PC-3 (cell line): ENCODE data around the gene RORB. TPM values are rescaled to one million over a fixed set of nuclear protein-coding genes. Genes with fewer than 3 reads are reported as not detected.

ENCODE experiments used
- ATAC-seq: fragments of 200-7000 bp; cut with Tn5 transposase; 2 replicates; pipeline ENCODE4 v1.9.1; 2020; ENCODE audit warnings: mild to moderate bottlenecking, moderate library complexity
- BruUV-seq: library from RNA; stranded (reverse); fragments of 400-500 nt; replicated peaks from 2 replicates; lab custom pipeline; 2021; lab: Mats Ljungman, UMichigan
- CTCF ChIA-PET: fragments of 300-600 bp; sonication (Branson Sonifier 250); formaldehyde crosslinking; loops from one replicate; lab custom pipeline; 2022; ENCODE audit warnings: antibody characterized with exemption; lab: Charles Lee
- POLR2A ChIA-PET: fragments of 300-600 bp; sonication (Branson Sonifier 250); formaldehyde crosslinking; loops from one replicate; lab custom pipeline; 2022; ENCODE audit warnings: antibody characterized with exemption; ENCODE audit not compliant: unreplicated experiment; lab: Charles Lee
- DNase-seq: peaks from one replicate; pipeline ENCODE4 v3.0.0-alpha.2; 2015
- H2AFZ ChIP-seq: fragments of 300-600 bp; sonication (generic); 2 replicates; pipeline ENCODE4 v1.6.0; 2016; ENCODE audit warnings: antibody characterized with exemption, low read length
- H3F3A ChIP-seq: fragments of 300-600 bp; sonication (generic); one replicate; pipeline ENCODE4 v1.6.0; 2017; ENCODE audit warnings: antibody characterized with exemption, low read length, control low read depth, mild to moderate bottlenecking; ENCODE audit not compliant: unreplicated experiment
- H3K27ac ChIP-seq: fragments of 300-600 bp; sonication (generic); 2 replicates; pipeline ENCODE4 v1.5.1; 2016; ENCODE audit warnings: mild to moderate bottlenecking, low read length
- H3K27me3 ChIP-seq: fragments of 300-600 bp; sonication (generic); 2 replicates; pipeline ENCODE4 v1.6.1; 2016; ENCODE audit warnings: low read length, mixed read lengths
- H3K36me3 ChIP-seq: fragments of 300-600 bp; sonication (generic); 2 replicates; pipeline ENCODE4 v1.6.1; 2016; ENCODE audit warnings: low read depth, mixed run types, low read length, mixed read lengths
- H3K4me1 ChIP-seq: fragments of 300-600 bp; sonication (generic); 2 replicates; pipeline ENCODE4 v1.5.1; 2016; ENCODE audit warnings: low read length; ENCODE audit not compliant: insufficient read depth
- H3K4me2 ChIP-seq: fragments of 300-600 bp; sonication (generic); 2 replicates; pipeline ENCODE4 v1.6.0; 2016; ENCODE audit warnings: low read length
- H3K4me3 ChIP-seq: fragments of 300-600 bp; sonication (generic); 2 replicates; pipeline ENCODE4 v1.5.1; 2016; ENCODE audit warnings: mild to moderate bottlenecking, low read length, mixed read lengths
- H3K79me2 ChIP-seq: fragments of 300-600 bp; sonication (generic); 2 replicates; pipeline ENCODE4 v1.6.1; 2017; ENCODE audit warnings: low read length, mixed read lengths
- H3K9ac ChIP-seq: fragments of 300-600 bp; sonication (generic); 2 replicates; pipeline ENCODE4 v1.6.0; 2016; ENCODE audit warnings: mild to moderate bottlenecking, low read length
- H3K9me2 ChIP-seq: fragments of 300-600 bp; sonication (generic); replicated peaks from 2 replicates; pipeline ENCODE4 v1.6.1; 2016; ENCODE audit warnings: mixed run types, low read length, mixed read lengths
- H3K9me3 ChIP-seq: fragments of 300-600 bp; sonication (generic); 2 replicates; pipeline ENCODE4 v1.6.1; 2016; ENCODE audit warnings: low read length, mixed read lengths
- H4K20me1 ChIP-seq: fragments of 300-600 bp; sonication (generic); 2 replicates; pipeline ENCODE4 v1.6.1; 2016; ENCODE audit warnings: low read length, mixed read lengths
- EZH2 ChIP-seq: fragments of 300-600 bp; sonication (generic); IDR thresholded peaks from one replicate; pipeline ENCODE4 v1.6.1; 2017; ENCODE audit warnings: antibody characterized with exemption, mild to moderate bottlenecking, low read length; ENCODE audit not compliant: unreplicated experiment
- EZH2phosphoT487 ChIP-seq: fragments of 300-600 bp; sonication (generic); IDR thresholded peaks from 2 replicates; pipeline ENCODE4 v1.6.1; 2018; ENCODE audit warnings: mild to moderate bottlenecking, antibody characterized with exemption, low read length, borderline replicate concordance
- intact Hi-C: fragments of 100-400 bp; cut with micrococcal nuclease; formaldehyde crosslinking; loops from 2 replicates; pipeline ENCODE4 v1.9.0; 2023
- total RNA-seq: library from RNA; depleted of rRNA; stranded (reverse); fragments of >200 nt; gene quantifications from 2 replicates; pipeline ENCODE4 v1.2.3, GENCODE V29; 2014
- TF ChIP-seq, protein P1 (sequence below): fragments of 300-600 bp; sonication (generic); conservative IDR thresholded peaks from 2 replicates; pipeline ENCODE4 v1.5.1; 2017; ENCODE audit warnings: antibody characterized with exemption, low read depth, mild to moderate bottlenecking, low read length

RORB gene
- total RNA-seq, 1 experiment from 2014 or later, result not detected

DNA sequence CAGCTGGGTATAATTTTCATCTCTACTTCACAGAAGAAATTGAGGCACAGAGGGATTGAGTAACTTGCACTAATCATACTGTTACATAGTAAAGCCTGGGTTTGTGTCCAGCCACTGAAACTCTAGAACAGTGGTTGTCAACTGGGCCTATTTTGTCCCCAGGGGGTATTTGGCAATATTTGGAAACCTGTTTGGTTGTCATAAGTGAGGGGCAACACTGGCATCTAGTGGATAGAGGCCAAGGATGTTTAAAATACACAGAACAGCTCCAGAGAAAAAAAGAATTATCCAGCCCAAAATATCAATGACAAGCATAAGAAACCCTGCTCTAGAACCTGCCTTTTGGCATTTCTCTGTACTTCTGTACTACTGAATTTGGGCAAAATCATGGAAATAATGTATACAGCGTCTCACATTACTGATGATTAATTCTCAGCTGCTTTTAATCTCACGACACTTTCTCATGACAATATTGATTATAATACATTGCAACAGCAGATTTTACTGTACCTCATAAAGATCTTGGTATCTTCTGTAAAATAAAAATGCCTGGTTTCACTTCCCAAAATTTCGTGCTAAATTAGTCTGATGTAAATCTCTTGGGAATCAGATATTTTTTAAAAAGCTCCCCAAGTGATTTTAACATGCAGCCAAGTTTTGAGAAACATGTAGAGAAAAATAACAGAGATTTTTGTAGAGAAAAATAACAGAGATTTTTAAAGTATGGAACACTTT, 112.7 kb downstream of the RORB start:
- no peak for TF ChIP-seq EZH2phosphoT487
- no peak for TF ChIP-seq EZH2
- no peaks in the 10 kb centered on the region for H3K4me1 ChIP-seq
- no peak overlapping the region for H2AFZ ChIP-seq
- H3K27ac ChIP-seq, result no peak overlapping the region
- ChIA-PET POLR2A (no interaction called here), CTCF (no interaction called here)
- no TSS peak for BruUV-seq
- no peaks in the 10 kb centered on the region for H3K9me3 ChIP-seq
- H3K36me3 ChIP-seq, result no peaks in the 10 kb centered on the region
- intact Hi-C loops, result no loop called here
- no peaks in the 10 kb centered on the region for H4K20me1 ChIP-seq
- H3K4me3 ChIP-seq, result no peak overlapping the region
- H3K9me2 ChIP-seq, result no peaks in the 10 kb centered on the region
- no peak for ATAC-seq
- peak; percentile 3 for DNase-seq
- H3K9ac ChIP-seq, result no peak overlapping the region
- peaks cover 6% of the 10 kb centered on the region; the same call in 1 of the 2 replicates for H3K27me3 ChIP-seq
- H3K4me2 ChIP-seq, result no peak overlapping the region
- no peaks in the 10 kb centered on the region for H3K79me2 ChIP-seq
- no peaks in the 10 kb centered on the region for H3F3A ChIP-seq

DNA sequence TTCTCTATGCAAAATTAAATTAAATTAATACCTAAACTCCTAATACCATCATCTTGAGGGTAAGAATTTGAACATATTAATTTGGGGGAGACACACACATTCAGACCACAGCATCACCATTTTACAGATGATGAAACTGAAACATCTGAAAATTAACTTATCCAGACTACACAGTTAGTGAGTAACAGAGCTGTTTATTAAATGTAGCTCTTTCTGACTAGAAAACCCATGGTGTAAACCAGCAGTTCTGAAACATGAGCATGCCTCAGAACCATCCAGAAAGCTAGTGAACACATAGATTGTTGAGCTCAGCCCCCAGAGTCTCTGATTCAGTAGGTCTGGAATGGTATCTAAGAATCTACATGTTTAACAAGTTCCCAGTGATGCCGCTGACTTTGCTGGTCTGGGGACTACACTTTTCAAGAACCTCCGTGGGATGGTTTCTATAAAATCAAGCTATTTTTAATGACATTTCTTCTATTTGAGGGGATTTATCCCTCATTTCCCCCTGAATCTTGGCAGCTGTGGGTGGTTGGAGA, 113.5 kb downstream of the RORB start:
- no peak overlapping the region for H3K4me2 ChIP-seq
- no peaks in the 10 kb centered on the region for H3F3A ChIP-seq
- no peak for TF ChIP-seq EZH2
- TF ChIP-seq EZH2phosphoT487, result no peak
- TF ChIP-seq, protein P1, sequence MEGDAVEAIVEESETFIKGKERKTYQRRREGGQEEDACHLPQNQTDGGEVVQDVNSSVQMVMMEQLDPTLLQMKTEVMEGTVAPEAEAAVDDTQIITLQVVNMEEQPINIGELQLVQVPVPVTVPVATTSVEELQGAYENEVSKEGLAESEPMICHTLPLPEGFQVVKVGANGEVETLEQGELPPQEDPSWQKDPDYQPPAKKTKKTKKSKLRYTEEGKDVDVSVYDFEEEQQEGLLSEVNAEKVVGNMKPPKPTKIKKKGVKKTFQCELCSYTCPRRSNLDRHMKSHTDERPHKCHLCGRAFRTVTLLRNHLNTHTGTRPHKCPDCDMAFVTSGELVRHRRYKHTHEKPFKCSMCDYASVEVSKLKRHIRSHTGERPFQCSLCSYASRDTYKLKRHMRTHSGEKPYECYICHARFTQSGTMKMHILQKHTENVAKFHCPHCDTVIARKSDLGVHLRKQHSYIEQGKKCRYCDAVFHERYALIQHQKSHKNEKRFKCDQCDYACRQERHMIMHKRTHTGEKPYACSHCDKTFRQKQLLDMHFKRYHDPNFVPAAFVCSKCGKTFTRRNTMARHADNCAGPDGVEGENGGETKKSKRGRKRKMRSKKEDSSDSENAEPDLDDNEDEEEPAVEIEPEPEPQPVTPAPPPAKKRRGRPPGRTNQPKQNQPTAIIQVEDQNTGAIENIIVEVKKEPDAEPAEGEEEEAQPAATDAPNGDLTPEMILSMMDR, result no peak
- H3K4me3 ChIP-seq, result no peak overlapping the region
- H3K9me3 ChIP-seq, result no peaks in the 10 kb centered on the region
- no peak overlapping the region for H2AFZ ChIP-seq
- H3K9me2 ChIP-seq, result no peaks in the 10 kb centered on the region
- H3K4me1 ChIP-seq, result no peaks in the 10 kb centered on the region
- intact Hi-C loops, result no loop called here
- peaks cover 6% of the 10 kb centered on the region; the same call in 1 of the 2 replicates for H3K27me3 ChIP-seq
- no peaks in the 10 kb centered on the region for H4K20me1 ChIP-seq
- no peak overlapping the region for H3K9ac ChIP-seq
- BruUV-seq, result no TSS peak
- no peak for DNase-seq
- no peaks in the 10 kb centered on the region for H3K79me2 ChIP-seq
- ChIA-PET POLR2A (interaction anchor here (0.6 kb wide), 1 partner anchor 17 kb away, joined by 3 read pairs; no protein-coding TSS in a partner anchor), CTCF (no interaction called here)
- H3K36me3 ChIP-seq, result no peaks in the 10 kb centered on the region
- ATAC-seq, result no peak
- no peak overlapping the region for H3K27ac ChIP-seq

DNA sequence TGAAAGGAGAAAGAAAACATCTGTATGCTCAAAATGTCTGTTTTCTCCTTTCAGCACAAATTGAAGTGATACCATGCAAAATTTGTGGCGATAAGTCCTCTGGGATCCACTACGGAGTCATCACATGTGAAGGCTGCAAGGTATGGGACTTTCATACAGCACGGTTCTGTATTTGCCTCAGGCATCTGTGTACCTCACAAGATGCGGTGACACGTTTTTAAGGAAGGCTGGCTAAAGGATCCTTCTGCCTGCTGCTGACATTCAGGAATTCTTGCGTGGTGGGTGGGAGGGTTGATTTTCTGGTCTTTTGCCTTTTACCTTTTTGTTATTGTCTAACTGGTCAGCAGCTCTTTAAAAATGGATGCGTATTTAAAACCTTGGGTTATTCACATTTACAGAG, 133.1 kb downstream of the RORB start:
- H3K36me3 ChIP-seq, result no peaks in the 10 kb centered on the region
- H3K27ac ChIP-seq, result no peak overlapping the region
- TF ChIP-seq EZH2, result no peak
- no peak for TF ChIP-seq EZH2phosphoT487
- TF ChIP-seq, protein P1, result no peak
- no peak overlapping the region for H3K4me3 ChIP-seq
- no peaks in the 10 kb centered on the region for H3K27me3 ChIP-seq
- H4K20me1 ChIP-seq, result no peaks in the 10 kb centered on the region
- H3K79me2 ChIP-seq, result no peaks in the 10 kb centered on the region
- no peak overlapping the region for H3K9ac ChIP-seq
- no peak overlapping the region for H2AFZ ChIP-seq
- no peaks in the 10 kb centered on the region for H3K9me2 ChIP-seq
- DNase-seq (no peak), ATAC-seq (no peak)
- BruUV-seq, result no TSS peak
- intact Hi-C loops, result no loop called here
- H3F3A ChIP-seq, result no peaks in the 10 kb centered on the region
- H3K4me1 ChIP-seq, result no peaks in the 10 kb centered on the region
- ChIA-PET POLR2A (no interaction called here), CTCF (no interaction called here)
- no peaks in the 10 kb centered on the region for H3K9me3 ChIP-seq
- no peak overlapping the region for H3K4me2 ChIP-seq
